Measurements from ENCODE around the gene CPXM1.
"Not testable (repeated sequence)": the region's sequence is repeated elsewhere in the genome, so short reads cannot be mapped to it uniquely, and the experiment has no call there.

Gene CPXM1

DNA sequence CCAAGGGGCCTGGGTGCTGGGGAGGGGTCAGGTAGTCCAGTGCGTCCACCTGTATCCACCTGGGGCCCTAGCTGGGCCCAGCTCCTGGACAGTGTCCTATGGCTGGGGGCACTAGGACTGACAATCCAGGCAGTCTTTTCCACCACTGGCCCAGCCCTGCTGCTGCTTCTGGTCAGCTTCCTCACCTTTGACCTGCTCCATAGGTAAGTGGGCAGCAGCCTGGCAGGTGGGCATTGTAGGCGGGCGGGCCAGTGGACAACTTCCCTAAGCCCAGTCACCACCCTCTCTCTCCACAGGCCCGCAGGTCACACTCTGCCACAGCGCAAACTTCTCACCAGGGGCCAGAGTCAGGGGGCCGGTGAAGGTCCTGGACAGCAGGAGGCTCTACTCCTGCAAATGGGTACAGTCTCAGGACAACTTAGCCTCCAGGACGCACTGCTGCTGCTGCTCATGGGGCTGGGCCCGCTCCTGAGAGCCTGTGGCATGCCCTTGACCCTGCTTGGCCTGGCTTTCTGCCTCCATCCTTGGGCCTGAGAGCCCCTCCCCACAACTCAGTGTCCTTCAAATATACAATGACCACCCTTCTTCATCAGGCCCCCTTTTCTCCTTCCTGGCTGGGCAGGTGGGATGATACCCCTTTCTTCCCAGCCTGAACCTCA is 14.9 kb upstream of the CPXM1 start:
- no peak for DNase-seq
- H3K4me1 Mint-ChIP-seq (ENCODE audit: low read depth): peaks cover 6% of the 10 kb centered on the region
- H3K36me3 Mint-ChIP-seq (ENCODE audit: low read depth): no peaks in the 10 kb centered on the region
- H3K4me3 Mint-ChIP-seq: no peak overlapping the region
- H3K27me3 Mint-ChIP-seq: peaks cover 31% of the 10 kb centered on the region
- peaks cover 13% of the 10 kb centered on the region for H3K9me3 Mint-ChIP-seq
- no peak overlapping the region for H3K27ac Mint-ChIP-seq

DNA sequence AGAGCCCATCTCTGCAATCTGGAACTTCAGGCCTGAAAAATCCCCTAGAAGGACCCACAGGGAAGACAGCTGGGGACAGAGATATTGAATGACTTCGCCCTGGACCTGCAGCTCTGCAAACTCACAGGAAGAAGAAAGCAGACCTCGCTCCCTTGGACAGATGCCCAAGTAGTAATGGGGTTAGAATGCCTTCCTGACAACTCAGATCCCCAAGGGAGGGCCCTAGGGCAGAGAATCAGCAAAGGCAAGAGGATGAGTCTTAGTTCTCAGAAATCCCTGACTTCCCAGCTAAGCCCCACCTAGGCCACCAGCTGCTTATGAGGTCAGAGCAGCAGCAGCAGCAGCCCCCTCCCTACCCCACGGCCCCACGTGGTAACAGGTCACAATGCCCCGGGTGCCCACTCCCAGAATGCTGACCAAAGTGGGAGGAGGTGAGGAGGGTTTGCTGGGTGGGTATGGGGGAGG is 14.2 kb upstream of the CPXM1 start, which contains the start of gene C20orf141:
C20orf141 (plus strand) TSS at position 401 of the 465 bp plus-strand sequence. CDS start 198 bp downstream, outside the sequence.
- H3K36me3 Mint-ChIP-seq (ENCODE audit: low read depth): no peaks in the 10 kb centered on the region
- peaks cover 13% of the 10 kb centered on the region for H3K9me3 Mint-ChIP-seq
- no peak within 1 kb of the TSS for H3K27ac Mint-ChIP-seq

DNA sequence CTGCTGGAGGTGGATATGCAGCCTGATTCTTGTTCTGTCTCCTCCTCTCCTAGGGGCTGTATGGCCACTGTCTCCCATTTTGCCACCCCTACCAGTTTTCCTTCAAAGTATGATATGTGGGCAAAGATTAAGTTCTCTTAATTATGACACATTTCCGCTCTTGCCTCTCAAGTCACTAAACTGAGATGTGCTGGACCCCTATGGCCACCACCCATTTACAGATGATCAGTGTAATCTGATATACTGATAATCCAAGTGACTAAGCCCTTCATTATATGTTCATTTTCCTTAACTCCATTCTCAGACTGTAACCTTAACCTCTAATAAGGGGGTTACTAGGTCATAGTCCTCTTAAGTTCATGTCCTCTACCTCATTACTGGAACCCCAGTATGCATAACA is 13.6 kb upstream of the CPXM1 start:
- Mint-ChIP-seq H3K36me3 (ENCODE audit: low read depth) (no peaks in the 10 kb centered on the region), H3K4me1 (ENCODE audit: low read depth) (no peaks in the 10 kb centered on the region)

More for the DNA sequence above, 14.2 kb upstream of the CPXM1 start, which contains the start of gene C20orf141:
- no peaks in the 10 kb centered on the region for H3K4me1 Mint-ChIP-seq (ENCODE audit: low read depth)
- peaks cover 24% of the 10 kb centered on the region for H3K27me3 Mint-ChIP-seq
- no peak within 1 kb of the TSS for H3K4me3 Mint-ChIP-seq
- no peak for DNase-seq

DNA sequence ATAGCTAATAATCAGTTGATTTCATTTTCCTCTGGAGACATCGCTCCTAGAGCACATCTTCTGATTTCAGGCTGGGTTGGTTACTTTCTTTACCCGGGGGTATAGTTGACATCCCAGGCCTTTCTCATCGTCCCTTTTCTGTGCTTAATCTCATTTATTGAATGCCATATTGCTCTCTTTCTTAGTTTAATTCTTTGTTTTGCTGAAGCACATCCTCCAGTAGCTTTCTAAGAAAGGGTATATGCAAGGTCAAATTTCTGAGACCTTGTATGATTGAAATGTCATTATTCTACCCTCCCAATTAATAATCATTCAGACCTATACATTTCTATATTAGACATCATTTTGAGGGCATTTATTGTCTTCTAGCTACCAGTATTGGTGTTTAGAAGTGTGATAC is 11.8 kb upstream of the CPXM1 start:
- H3K27ac Mint-ChIP-seq: no peak overlapping the region
- peaks cover 13% of the 10 kb centered on the region for H3K9me3 Mint-ChIP-seq
- H3K4me1 Mint-ChIP-seq (ENCODE audit: low read depth): no peaks in the 10 kb centered on the region
- H3K27me3 Mint-ChIP-seq: peaks cover 28% of the 10 kb centered on the region
- H3K36me3 Mint-ChIP-seq (ENCODE audit: low read depth): no peaks in the 10 kb centered on the region
- no peak for DNase-seq
- no peak overlapping the region for H3K4me3 Mint-ChIP-seq

More for the DNA sequence above, 13.6 kb upstream of the CPXM1 start:
- Mint-ChIP-seq H3K4me3 (no peak overlapping the region), H3K27ac (no peak overlapping the region), H3K9me3 (peaks cover 13% of the 10 kb centered on the region), H3K27me3 (peaks cover 23% of the 10 kb centered on the region)
- no peak for DNase-seq

DNA sequence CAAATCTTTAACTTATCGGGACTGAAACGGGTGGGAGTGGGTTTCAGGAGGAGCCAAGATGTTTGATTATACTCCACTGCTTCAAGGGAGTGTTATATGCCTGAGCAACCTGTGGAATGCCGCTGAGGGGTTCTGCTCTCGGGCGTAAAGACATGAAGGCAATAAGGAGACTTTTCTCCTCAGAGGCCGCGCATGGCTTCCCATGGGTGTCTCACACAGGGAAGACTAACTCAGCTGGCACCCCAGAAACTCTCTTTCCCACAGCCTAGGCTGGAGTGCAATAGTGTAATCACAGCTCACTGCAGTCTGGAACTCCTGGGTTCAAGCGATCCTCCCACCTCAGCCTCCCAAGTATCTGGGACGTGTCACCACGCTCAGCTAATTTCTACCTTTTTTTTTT is 9.3 kb upstream of the CPXM1 start:
- no peaks in the 10 kb centered on the region for H3K36me3 Mint-ChIP-seq (ENCODE audit: low read depth)
- H3K4me1 Mint-ChIP-seq (ENCODE audit: low read depth): no peaks in the 10 kb centered on the region
- peaks cover 13% of the 10 kb centered on the region for H3K9me3 Mint-ChIP-seq
- no peak overlapping the region for H3K4me3 Mint-ChIP-seq
- DNase-seq: no peak
- no peak overlapping the region for H3K27ac Mint-ChIP-seq
- H3K27me3 Mint-ChIP-seq: peaks cover 45% of the 10 kb centered on the region

DNA sequence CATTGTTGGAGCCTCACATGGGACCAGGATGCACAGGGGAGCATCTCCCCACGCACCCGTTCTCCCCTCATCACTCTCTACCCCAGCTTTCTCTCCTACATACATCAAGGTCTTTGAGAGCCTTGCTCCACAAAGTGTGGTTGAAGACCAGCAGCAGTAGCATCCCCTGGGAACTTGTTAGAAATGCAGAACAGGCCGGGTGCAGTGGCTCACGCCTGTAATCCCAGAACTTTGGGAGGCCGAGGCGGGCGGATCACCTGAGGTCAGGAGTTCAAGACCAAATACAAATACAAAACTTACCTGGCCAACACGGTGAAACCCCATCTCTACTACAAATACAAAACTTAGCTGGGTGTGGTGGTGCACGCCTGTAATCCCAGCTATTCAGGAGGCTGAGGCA is 7.5 kb upstream of the CPXM1 start:
- DNase-seq, H3K4me3 Mint-ChIP-seq, H3K9me3 Mint-ChIP-seq: not testable (repeated sequence)

DNA sequence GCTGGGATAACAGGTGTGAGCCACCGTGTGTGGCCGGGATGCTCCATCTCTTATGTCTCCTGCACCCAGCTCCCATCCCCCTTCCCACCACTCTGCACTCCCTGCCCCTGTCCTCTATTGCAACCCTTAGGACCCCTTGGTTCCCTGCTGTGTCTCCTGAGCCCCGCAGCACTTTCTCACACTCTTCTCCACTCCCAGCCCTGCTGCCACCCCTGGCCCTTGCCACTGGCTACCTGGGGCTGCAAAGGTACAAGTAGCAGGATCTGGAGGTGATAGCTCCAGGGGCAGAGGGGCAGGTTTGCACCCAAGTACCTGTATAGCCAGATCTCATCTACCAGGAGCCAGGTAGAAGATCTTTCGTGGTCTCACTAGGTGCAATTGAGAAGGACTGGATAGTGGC is 6.6 kb upstream of the CPXM1 start:
- DNase-seq: no peak
- no peaks in the 10 kb centered on the region for H3K36me3 Mint-ChIP-seq (ENCODE audit: low read depth)
- H3K4me1 Mint-ChIP-seq (ENCODE audit: low read depth): no peaks in the 10 kb centered on the region
- no peak overlapping the region for H3K27ac Mint-ChIP-seq
- peaks cover 2% of the 10 kb centered on the region for H3K9me3 Mint-ChIP-seq
- H3K4me3 Mint-ChIP-seq: no peak overlapping the region
- peaks cover 60% of the 10 kb centered on the region for H3K27me3 Mint-ChIP-seq

More for the DNA sequence above, 7.5 kb upstream of the CPXM1 start:
- not testable (repeated sequence) for H3K27ac Mint-ChIP-seq; H3K4me1 Mint-ChIP-seq (ENCODE audit: low read depth); H3K36me3 Mint-ChIP-seq (ENCODE audit: low read depth)
- H3K27me3 Mint-ChIP-seq: peaks cover 58% of the 10 kb centered on the region

DNA sequence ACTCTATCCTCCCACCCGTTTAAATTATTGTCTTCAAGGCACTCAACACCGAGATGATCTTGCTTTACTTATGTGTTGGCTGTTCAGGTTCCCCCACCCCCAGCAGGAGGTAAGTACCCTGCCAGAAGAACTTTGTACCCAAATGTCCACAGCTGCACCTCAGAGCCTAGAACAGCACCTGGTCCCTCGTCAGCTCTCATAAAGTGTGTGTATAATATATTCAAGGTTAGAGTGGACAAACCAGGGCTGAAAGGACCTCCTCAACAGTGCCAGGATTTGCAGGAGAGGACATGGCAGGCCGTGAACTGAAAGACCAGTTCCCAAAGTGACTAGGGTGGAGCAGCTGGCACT is 5.9 kb upstream of the CPXM1 start:
- Mint-ChIP-seq H3K9me3 (no peaks in the 10 kb centered on the region), H3K27me3 (peaks cover 58% of the 10 kb centered on the region), H3K36me3 (ENCODE audit: low read depth) (no peaks in the 10 kb centered on the region), H3K4me1 (ENCODE audit: low read depth) (peaks cover 2% of the 10 kb centered on the region), H3K4me3 (no peak overlapping the region), H3K27ac (no peak overlapping the region)
- DNase-seq: no peak

DNA sequence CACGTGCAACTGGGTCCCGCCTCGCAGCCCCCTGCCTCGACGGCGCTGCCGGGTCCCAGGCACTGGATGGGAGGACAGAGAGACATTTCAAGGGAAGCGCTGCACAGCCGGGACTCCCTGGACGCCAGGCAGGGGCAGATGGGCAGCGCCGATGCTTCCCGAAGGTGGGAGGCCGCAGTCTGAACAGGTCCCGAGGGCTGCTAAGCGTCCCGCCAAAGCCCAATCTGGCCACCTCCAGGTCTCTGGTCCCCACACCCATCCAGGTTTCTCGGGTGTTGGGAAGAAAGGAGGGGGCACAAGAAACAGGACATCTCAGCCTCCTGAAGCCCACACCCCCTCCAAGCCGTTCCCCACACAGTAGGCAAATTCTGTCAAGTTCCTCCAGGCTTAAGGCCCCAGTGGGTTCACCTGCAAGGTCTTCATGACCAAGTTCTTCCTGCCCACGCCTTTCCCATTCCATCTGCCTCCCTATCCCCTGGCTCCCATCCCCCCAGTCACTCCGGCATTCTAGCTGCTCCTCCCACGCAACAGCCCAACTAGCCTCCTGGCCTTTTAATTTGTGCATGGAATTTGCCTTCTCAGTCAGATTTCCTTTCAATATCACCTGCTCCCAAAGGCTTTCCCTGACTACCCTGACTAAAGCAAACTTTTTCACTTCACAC is 5.4 kb upstream of the CPXM1 start:
- no peaks in the 10 kb centered on the region for H3K9me3 Mint-ChIP-seq
- H3K27ac Mint-ChIP-seq: no peak overlapping the region
- H3K4me1 Mint-ChIP-seq (ENCODE audit: low read depth): peaks cover 7% of the 10 kb centered on the region
- peaks cover 58% of the 10 kb centered on the region for H3K27me3 Mint-ChIP-seq
- no peak overlapping the region for H3K4me3 Mint-ChIP-seq
- H3K36me3 Mint-ChIP-seq (ENCODE audit: low read depth): no peaks in the 10 kb centered on the region
- DNase-seq: no peak

DNA sequence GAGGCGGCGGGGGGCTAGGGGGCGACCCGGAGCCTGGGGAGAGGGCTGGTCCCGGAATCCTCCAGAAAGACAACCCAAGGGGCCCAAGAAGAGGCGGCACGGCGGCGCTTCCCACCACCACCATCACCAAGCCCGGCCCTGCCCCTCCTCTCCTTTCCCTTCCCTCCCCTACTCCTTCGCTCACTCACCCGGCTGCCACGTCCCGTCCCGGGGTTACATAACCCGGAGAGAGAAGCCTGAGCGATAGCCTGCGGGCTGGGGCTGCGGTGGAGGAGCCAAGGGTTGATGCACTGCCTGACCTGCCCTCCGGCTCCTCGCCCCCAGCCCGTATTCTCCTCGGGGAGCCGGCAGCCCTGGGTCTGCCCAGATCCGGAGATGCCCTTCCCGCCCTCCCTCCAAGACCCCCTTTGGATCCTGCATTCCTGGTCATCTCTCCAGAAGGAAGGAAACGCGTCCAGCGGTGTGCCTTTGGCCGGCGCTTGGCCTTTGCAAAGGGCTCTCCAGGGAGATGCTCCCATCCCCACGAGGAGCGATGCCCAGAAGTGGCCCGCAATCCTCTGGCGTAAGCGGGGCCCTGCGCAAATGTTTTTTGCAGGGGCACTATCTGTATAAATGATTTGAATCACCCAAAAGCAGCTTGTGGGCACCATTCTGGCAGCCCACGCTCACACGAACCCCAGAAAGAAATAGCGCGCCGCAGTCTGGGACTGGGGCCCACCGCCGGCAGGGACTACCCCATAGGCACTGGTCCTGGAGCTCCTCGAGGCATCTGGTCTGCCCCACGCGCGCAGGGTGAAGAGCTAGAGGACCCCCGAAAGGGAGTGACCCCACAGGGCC is 4.6 kb upstream of the CPXM1 start:
- no peak overlapping the region for H3K4me3 Mint-ChIP-seq
- H3K4me1 Mint-ChIP-seq (ENCODE audit: low read depth): peaks cover 10% of the 10 kb centered on the region
- peaks cover under 1% of the 10 kb centered on the region for H3K36me3 Mint-ChIP-seq (ENCODE audit: low read depth)
- H3K27ac Mint-ChIP-seq: no peak overlapping the region
- no peaks in the 10 kb centered on the region for H3K9me3 Mint-ChIP-seq
- DNase-seq: no peak
- peaks cover 61% of the 10 kb centered on the region for H3K27me3 Mint-ChIP-seq

DNA sequence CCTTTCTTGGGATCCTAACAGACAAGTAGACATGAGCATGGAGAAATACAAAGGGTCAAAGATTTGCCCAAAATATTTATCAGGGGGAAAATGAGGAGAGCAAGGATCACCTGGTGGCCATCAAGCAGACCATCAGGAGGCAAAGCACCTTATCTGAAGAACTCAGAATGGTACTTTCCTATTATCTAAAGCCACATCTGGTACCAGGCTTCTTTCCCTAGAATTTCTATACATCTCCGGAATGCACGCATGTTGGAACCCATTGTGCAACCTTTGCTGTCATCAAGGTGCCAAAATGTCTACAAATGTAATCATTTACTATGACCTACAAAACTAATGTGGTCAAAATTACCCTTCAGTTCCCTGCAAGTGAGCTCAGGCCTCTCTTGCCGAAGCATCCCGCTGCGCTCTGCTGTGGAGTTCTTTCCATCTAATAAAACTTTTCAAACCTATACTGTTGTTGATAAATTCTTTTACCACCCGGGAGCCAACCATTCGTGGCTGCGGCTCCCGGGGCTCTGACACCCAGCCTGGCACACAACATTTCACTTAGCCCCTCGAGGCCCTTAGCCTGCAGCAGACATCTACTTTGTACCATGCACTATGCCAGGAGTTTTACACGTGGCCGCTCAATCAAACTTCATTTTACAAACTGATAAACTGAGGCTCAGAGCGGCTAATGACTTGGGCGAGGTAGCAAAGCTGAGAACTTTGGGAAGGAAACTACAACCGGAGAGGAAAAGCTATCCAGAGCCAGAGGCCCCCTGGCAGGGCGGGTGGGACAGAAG is 3.8 kb upstream of the CPXM1 start:
- no peak overlapping the region for H3K27ac Mint-ChIP-seq
- H3K4me1 Mint-ChIP-seq (ENCODE audit: low read depth): peaks cover 19% of the 10 kb centered on the region
- peaks cover 70% of the 10 kb centered on the region for H3K27me3 Mint-ChIP-seq
- H3K9me3 Mint-ChIP-seq: no peaks in the 10 kb centered on the region
- no peak for DNase-seq
- H3K4me3 Mint-ChIP-seq: no peak overlapping the region
- peaks cover 3% of the 10 kb centered on the region for H3K36me3 Mint-ChIP-seq (ENCODE audit: low read depth)

DNA sequence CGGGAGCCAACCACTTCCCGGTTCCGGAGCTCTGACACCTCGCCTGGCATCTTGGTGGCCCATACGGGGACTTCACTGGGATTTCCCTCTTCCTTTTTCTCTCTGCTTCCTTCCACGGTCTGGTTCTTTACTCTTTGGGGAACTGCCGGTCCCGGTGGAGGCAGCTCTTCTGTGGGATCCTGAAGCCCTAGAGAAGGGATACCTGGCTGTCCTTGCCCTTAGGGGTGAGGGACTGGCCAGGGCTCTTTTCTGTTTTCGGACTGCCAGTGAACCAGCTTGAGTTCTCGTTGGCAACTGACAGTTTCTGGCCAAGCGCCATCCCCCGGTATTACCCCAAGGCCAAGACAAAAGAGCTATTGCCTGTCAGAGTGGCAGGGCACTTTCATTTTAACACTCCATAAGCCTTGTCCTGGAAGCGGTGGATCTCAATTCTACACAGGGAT is 880 bp upstream of the CPXM1 start:
- DNase-seq: no peak
- H3K27ac Mint-ChIP-seq: no peak overlapping the region
- H3K27me3 Mint-ChIP-seq: peaks cover 74% of the 10 kb centered on the region
- no peaks in the 10 kb centered on the region for H3K9me3 Mint-ChIP-seq
- H3K36me3 Mint-ChIP-seq (ENCODE audit: low read depth): peaks cover 3% of the 10 kb centered on the region
- H3K4me3 Mint-ChIP-seq: peak overlapping the region; percentile 73
- H3K4me1 Mint-ChIP-seq (ENCODE audit: low read depth): peaks cover 24% of the 10 kb centered on the region

DNA sequence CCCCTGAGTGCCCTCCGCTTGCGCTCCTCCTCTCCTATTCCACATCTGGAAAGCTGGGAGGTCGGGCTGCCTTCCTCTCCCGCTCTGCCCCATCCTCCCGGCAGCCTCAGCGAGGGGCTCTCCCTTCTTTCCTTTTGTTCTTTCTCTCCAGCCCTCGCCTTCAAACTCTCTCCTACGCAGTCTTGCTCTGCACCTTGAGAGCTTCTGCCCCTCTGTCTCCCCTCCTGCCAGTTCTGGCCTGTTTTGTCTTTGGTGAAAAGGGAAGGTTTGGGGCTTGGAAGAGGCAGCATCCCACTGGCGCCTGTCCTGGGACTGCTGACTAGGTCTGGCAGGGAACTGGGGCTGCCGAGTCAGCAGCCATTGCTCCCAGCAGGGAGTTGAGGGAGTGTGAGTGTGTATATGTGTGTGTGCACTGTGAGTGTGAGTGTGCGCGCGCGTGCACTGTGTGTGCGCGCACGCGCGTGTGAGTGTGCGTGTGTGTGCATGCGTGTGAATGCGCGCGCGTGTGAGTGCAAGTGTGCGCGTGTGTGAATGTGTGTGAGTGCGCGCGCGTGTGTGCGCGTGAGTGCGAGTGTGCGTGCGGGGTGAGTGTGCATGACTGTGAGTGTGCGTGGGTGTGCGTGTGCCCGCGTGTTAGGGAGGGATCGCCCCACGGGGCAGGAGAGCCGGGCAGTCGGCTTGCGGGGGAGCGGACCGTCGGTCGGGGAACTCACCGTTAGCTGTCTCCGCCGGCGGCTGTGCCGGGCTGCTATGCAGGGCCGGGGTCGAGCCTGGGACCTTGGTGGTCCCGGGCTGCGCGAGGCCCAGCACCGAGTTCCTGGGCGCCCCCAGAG is 523 bp downstream of the CPXM1 start:
- H3K27me3 Mint-ChIP-seq: peaks cover 71% of the 10 kb centered on the region
- H3K4me3 Mint-ChIP-seq: peak overlapping the region; percentile 84

More for the DNA sequence above, 523 bp downstream of the CPXM1 start:
- no peaks in the 10 kb centered on the region for H3K9me3 Mint-ChIP-seq
- peak; percentile 52 for DNase-seq
- H3K27ac Mint-ChIP-seq: peak overlapping the region; percentile 71
- H3K36me3 Mint-ChIP-seq (ENCODE audit: low read depth): peaks cover 3% of the 10 kb centered on the region
- peaks cover 24% of the 10 kb centered on the region for H3K4me1 Mint-ChIP-seq (ENCODE audit: low read depth)

All from activated T-cell treated with anti-CD3 and anti-CD28 coated beads, Interleukin-2, amount 50 U/mL, for 24 hours (primary cell).